A549 (cell line): ENCODE results near the gene DDR2.

Experiments used
- CEBPB ChIP-seq, 2 experiments: fragments of >200 bp in 1 of 2; sonication (Bioruptor Twin) in 1 of 2; formaldehyde crosslinking in 1 of 2; IDR thresholded peaks; 2 replicates each; pipeline ENCODE4 v1.6.1; 2012 to 2016
- CTCF ChIP-seq: fragments of >200 bp; sonication (Bioruptor Twin); formaldehyde crosslinking; IDR thresholded peaks from 3 replicates; pipeline ENCODE4 v1.5.1; 2016
- HOXB13 ChIP-seq: fragments of 250-450 bp; sonication (Bioruptor Pico); IDR thresholded peaks from 2 replicates; pipeline ENCODE4 v1.5.0; 2020; ENCODE audit warnings: low read depth, mild to moderate bottlenecking, moderate library complexity
- NFE2L2 ChIP-seq: fragments of 150-350 bp; conservative IDR thresholded peaks from 2 replicates; pipeline ENCODE4 v1.6.1; 2014; ENCODE audit warnings: low read length
- POLR2A ChIP-seq: IDR thresholded peaks from 2 replicates; pipeline ENCODE4 v1.6.1; 2012; ENCODE audit warnings: mild to moderate bottlenecking, low read length

GRCh38 chr1:162660574-162660973 lies 28.3 kb downstream of the DDR2 start:
- TF ChIP-seq CTCF (no peak), CEBPB (IDR thresholded peaks at IDR 0.05) (no peak), HOXB13 (CRISPR knock-in tag) (no peak), NFE2L2 (no peak), POLR2A (no peak)
